GM12878 (cell line): ENCODE measurements around the gene ADD1. TPM values are rescaled to one million over a fixed set of nuclear protein-coding genes. Genes with fewer than 3 reads are reported as not detected.

ENCODE experiments used
- BMI1 ChIP-seq: fragments of 450-650 bp; IDR thresholded peaks from 2 replicates; pipeline ENCODE4 v1.6.1; 2016; ENCODE audit warnings: mild to moderate bottlenecking, moderate library complexity, borderline replicate concordance
- CBFB ChIP-seq: IDR thresholded peaks from 2 replicates; pipeline ENCODE4 v1.6.1; 2016; ENCODE audit warnings: antibody characterized with exemption, low read depth
- CREB1 ChIP-seq: IDR thresholded peaks from 2 replicates; pipeline ENCODE4 v1.6.1; 2012; ENCODE audit warnings: low read depth, mild to moderate bottlenecking, inconsistent platforms
- E4F1 ChIP-seq: fragments of 450-650 bp; IDR thresholded peaks from 2 replicates; pipeline ENCODE4 v1.6.1; 2018; ENCODE audit warnings: borderline replicate concordance, mild to moderate bottlenecking; ENCODE audit not compliant: partially characterized antibody
- EGR1 ChIP-seq, 2 experiments: IDR thresholded peaks; 1 replicate in 1 of 2; 2 replicates in 1 of 2; pipeline ENCODE4 v1.6.1; 2011 to 2012; ENCODE audit warnings: low read depth in 2 of 2, low read length in 2 of 2, borderline replicate concordance in 1 of 2, mild to moderate bottlenecking in 1 of 2, moderate library complexity in 1 of 2
- EZH2 ChIP-seq: IDR thresholded peaks from 2 replicates; pipeline ENCODE4 v1.6.1; 2012; ENCODE audit warnings: low read depth, mild to moderate bottlenecking, control low read depth, inconsistent platforms, low read length, borderline replicate concordance; ENCODE audit not compliant: control insufficient read depth
- GATAD2B ChIP-seq: fragments of 450-650 bp; conservative IDR thresholded peaks from 2 replicates; pipeline ENCODE4 v1.6.1; 2017; ENCODE audit warnings: low read depth, mild to moderate bottlenecking, moderate library complexity
- IKZF2 ChIP-seq, 2 experiments: fragments of 450-650 bp; IDR thresholded peaks; 2 replicates each; pipeline ENCODE4 v1.6.1; 2017; ENCODE audit warnings: mild to moderate bottlenecking in 2 of 2, moderate library complexity in 2 of 2
- KLF5 ChIP-seq: fragments of 450-650 bp; IDR thresholded peaks from 2 replicates; pipeline ENCODE4 v1.6.1; 2014; ENCODE audit warnings: mild to moderate bottlenecking; ENCODE audit not compliant: partially characterized antibody
- MEF2B ChIP-seq: fragments of 450-650 bp; IDR thresholded peaks from 2 replicates; pipeline ENCODE4 v1.6.1; 2018; ENCODE audit warnings: mild to moderate bottlenecking, moderate library complexity; ENCODE audit not compliant: partially characterized antibody, poor library complexity, severe bottlenecking
- MTA3 ChIP-seq: IDR thresholded peaks from 2 replicates; pipeline ENCODE4 v1.6.1; 2012; ENCODE audit warnings: low read length, inconsistent platforms, borderline replicate concordance
- MXI1 ChIP-seq: fragments of 150-350 bp; IDR thresholded peaks from 2 replicates; pipeline ENCODE4 v1.6.1; 2011; ENCODE audit warnings: low read depth, mild to moderate bottlenecking, inconsistent platforms, low read length, improper control_type of control experiment
- NRF1 ChIP-seq: conservative IDR thresholded peaks from 2 replicates; pipeline ENCODE4 v1.6.1; 2011; ENCODE audit warnings: mild to moderate bottlenecking, low read depth, low read length, improper control_type of control experiment
- POLR2A ChIP-seq: IDR thresholded peaks from 2 replicates; pipeline ENCODE4 v1.6.1; 2011; ENCODE audit warnings: low read depth, mild to moderate bottlenecking, low read length
- POU2F2 ChIP-seq: IDR thresholded peaks from 3 replicates; pipeline ENCODE4 v1.6.1; 2011; ENCODE audit warnings: low read depth, mild to moderate bottlenecking, low read length, borderline replicate concordance
- RAD51 ChIP-seq: fragments of 450-650 bp; IDR thresholded peaks from 2 replicates; pipeline ENCODE4 v1.6.1; 2016; ENCODE audit warnings: moderate library complexity, mild to moderate bottlenecking, inconsistent platforms
- RCOR1 ChIP-seq: conservative IDR thresholded peaks from 2 replicates; pipeline ENCODE4 v1.6.1; 2012; ENCODE audit warnings: low read depth, low read length, improper control_type of control experiment
- SIX5 ChIP-seq: IDR thresholded peaks from 2 replicates; pipeline ENCODE4 v1.6.1; 2011; ENCODE audit warnings: mild to moderate bottlenecking, low read depth, low read length, moderate library complexity; ENCODE audit not compliant: severe bottlenecking
- SMAD5 ChIP-seq: IDR thresholded peaks from 2 replicates; pipeline ENCODE4 v1.6.1; 2016; ENCODE audit warnings: antibody characterized with exemption, low read depth
- SREBF1 ChIP-seq: IDR thresholded peaks from 2 replicates; pipeline ENCODE4 v1.6.1; 2012; ENCODE audit warnings: mild to moderate bottlenecking, low read length
- TCF12 ChIP-seq: IDR thresholded peaks from 2 replicates; pipeline ENCODE4 v1.6.1; 2011; ENCODE audit warnings: low read depth, mild to moderate bottlenecking, low read length
- TCF7 ChIP-seq: IDR thresholded peaks from 2 replicates; pipeline ENCODE4 v1.6.1; 2014; ENCODE audit warnings: antibody characterized with exemption, borderline replicate concordance
- USF1 ChIP-seq: IDR thresholded peaks from 2 replicates; pipeline ENCODE4 v1.6.1; 2011; ENCODE audit warnings: borderline replicate concordance, low read depth, mild to moderate bottlenecking, moderate library complexity, mixed read lengths, low read length; ENCODE audit not compliant: insufficient read depth; ENCODE audit errors: extremely low read length
- USF2 ChIP-seq: IDR thresholded peaks from 2 replicates; pipeline ENCODE4 v1.6.1; 2011; ENCODE audit warnings: low read depth, low read length, improper control_type of control experiment, borderline replicate concordance
- ZNF622 ChIP-seq: fragments of 450-650 bp; IDR thresholded peaks from 2 replicates; pipeline ENCODE4 v1.6.1; 2017; ENCODE audit warnings: mild to moderate bottlenecking, inconsistent platforms
- polyA plus RNA-seq, 11 experiments: library from polyadenylated mRNA; depleted of rRNA in 4 of 11; unstranded in 6 of 11; stranded (reverse) in 5 of 11; fragments of >200 nt; fragmentation: Nextera tagmentation in 4 of 11; fragmentation: Illumina TruSeq in 1 of 11; extraction: Ambion mirVana in 4 of 11; extraction: Trizol in 1 of 11; gene quantifications; 1 replicate in 1 of 11; 2 replicates in 10 of 11; pipeline versions ENCODE4 v1.2.1 to v1.2.3, GENCODE V29; 2011 to 2016; ENCODE audit warnings: inconsistent platforms in 2 of 11, missing spikeins in 2 of 11, low read depth in 1 of 11
- total RNA-seq, 4 experiments: library from RNA; depleted of rRNA in 3 of 4; stranded (reverse); fragments of >200 nt in 3 of 4; fragmentation: Illumina TruSeq in 1 of 4; extraction: Trizol in 1 of 4; gene quantifications; 2 replicates each; pipeline versions ENCODE4 v1.2.1 to v1.2.3, GENCODE V29; 2013 to 2021
- TF ChIP-seq, protein P1 (sequence below): fragments of 150-350 bp; IDR thresholded peaks from 2 replicates; pipeline ENCODE4 v1.6.1; 2014; ENCODE audit warnings: mild to moderate bottlenecking, low read depth, low read length

The ADD1 gene
- total and polyA plus RNA-seq, 10 of the 15 experiments (the other 5 are each of a cell fraction or from before 2014, with no cell fraction given), result 21.6 to 182 (median 105) TPM

DNA sequence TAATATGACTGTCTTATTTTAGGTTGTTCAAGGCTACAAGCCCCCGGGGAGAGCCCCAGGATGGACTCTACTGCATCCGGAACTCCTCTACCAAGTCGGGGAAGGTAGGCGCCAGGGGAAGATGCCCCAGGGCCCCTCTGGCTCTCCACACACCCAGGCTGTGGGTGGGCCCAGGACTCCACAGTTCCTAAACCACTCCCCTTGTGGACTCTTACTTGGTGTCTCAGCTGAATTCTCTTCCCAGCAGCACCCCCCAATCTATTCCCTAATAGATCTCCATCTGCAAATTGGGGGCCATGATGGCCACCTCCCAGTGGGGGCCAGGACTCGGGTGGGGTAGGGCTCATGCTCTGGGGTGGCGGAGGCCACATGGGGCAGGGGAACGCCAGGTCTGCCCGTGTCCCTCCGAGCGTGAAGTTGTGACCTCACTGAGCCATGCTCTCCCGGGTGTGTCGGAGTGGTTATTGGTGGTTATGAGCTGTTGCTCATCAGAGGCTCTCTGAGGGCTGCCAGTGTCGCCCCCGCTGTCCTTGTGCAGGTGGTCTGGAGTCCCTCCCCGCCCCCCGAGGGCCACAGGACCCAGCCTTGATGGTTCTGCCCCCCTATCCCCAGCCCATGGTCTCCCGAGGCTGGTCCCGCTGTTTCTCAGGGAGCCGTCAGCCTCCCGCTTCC lies 11.2 kb upstream of the ADD1 start (continued):
- TF ChIP-seq USF1 (peak; percentile 20), BMI1 (no peak), MXI1 (no peak), TCF7 (no peak), GATAD2B (0 out of 2 replicates have a peak, but pooled peaks have one; percentile 22), CREB1 (peak; percentile 55), EZH2 (no peak), POU2F2 (no peak), E4F1 (no peak), ZNF622 (no peak), SMAD5 (no peak), SIX5 (no peak), EGR1 (IDR thresholded peaks at IDR 0.05; ENCODE audit: borderline replicate concordance in 1 of 2, low read depth in 2 of 2, low read length in 2 of 2) (peak in 1 of 2 experiments; percentile 86; a peak in 1 of 3 replicates), POLR2A (peak; percentile 63), KLF5 (no peak), MEF2B (no peak), USF2 (no peak), SREBF1 (no peak), TCF12 (peak; percentile 67; the same call in 1 of the 2 replicates), RCOR1 (no peak), MTA3 (no peak; the same call in 1 of the 2 replicates), RAD51 (no peak), NRF1 (no peak), IKZF2 (IDR thresholded peaks at IDR 0.05) (no peak), CBFB (peak; percentile 72; the same call in 1 of the 2 replicates)
- TF ChIP-seq, protein P1, sequence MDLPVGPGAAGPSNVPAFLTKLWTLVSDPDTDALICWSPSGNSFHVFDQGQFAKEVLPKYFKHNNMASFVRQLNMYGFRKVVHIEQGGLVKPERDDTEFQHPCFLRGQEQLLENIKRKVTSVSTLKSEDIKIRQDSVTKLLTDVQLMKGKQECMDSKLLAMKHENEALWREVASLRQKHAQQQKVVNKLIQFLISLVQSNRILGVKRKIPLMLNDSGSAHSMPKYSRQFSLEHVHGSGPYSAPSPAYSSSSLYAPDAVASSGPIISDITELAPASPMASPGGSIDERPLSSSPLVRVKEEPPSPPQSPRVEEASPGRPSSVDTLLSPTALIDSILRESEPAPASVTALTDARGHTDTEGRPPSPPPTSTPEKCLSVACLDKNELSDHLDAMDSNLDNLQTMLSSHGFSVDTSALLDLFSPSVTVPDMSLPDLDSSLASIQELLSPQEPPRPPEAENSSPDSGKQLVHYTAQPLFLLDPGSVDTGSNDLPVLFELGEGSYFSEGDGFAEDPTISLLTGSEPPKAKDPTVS, result no peak
